ENCODE data around the gene SETBP1. TPM values are rescaled to one million over a fixed set of nuclear protein-coding genes. Genes with fewer than 3 reads are reported as not detected.

SETBP1 gene
- total and polyA plus RNA-seq, 2 of the 13 experiments (the other 11 are each of a cell fraction or from before 2014, with no cell fraction given), result 0.18 to 0.65 TPM

DNA sequence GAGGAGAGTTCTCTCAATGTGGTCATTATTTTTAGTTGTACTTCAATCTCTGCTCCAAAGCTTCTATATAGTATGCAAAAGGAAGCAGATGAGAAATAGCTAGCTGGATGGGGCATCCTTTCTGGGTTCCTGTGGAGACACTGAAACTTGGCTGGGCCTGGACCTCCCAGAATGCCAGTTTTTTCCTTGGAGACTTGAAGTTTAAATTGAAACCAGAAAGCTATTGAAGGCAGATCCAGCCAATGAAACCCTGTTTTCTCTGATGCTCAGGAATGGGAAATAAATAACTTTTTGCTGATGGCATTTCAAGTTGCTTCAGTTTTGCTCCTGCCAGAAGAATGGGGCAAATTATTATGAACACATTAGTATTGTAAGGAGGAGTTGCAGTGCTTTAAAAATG lies 2.9 kb downstream of the SETBP1 start:
- FAIRE-seq, result no peak
- H4K20me1 ChIP-seq (ENCODE audit: insufficient read depth, low read length), result peaks cover 2% of the 10 kb centered on the region
- no peaks in the 10 kb centered on the region for H3K79me2 ChIP-seq (ENCODE audit: insufficient read depth, low read length)
- no peaks in the 10 kb centered on the region for H3K4me1 ChIP-seq (ENCODE audit: insufficient read depth, low read length)
- peaks cover 3 to 29% of the 10 kb centered on the region in 2 experiments; a peak in 4 of 5 replicates for H3K27me3 ChIP-seq (ENCODE audit: control insufficient read depth in 1 of 2, insufficient read depth in 2 of 2, low read length in 2 of 2)
- no peak for ATAC-seq
- CTCF ChIA-PET (ENCODE audit: low intra/inter-chr PET ratio, low total read pairs), result no interaction called here
- H3K27ac ChIP-seq (ENCODE audit: extremely low read length, insufficient read depth, low read length), result no peak overlapping the region
- TF ChIP-seq MXD4 (CRISPR knock-in tag; IDR thresholded peaks at IDR 0.05) (no peak), LCORL (IDR thresholded peaks at IDR 0.05) (no peak), LCORL (CRISPR knock-in tag; IDR thresholded peaks at IDR 0.05) (no peak), NFYB (CRISPR knock-in tag; IDR thresholded peaks at IDR 0.05) (no peak), HMG20A (CRISPR knock-in tag; IDR thresholded peaks at IDR 0.05; ENCODE audit: borderline replicate concordance) (no peak), BRCA1 (CRISPR knock-in tag; IDR thresholded peaks at IDR 0.05) (no peak), SNRNP70 (IDR thresholded peaks at IDR 0.05; ENCODE audit: low read depth, low read length) (no peak)
- TF ChIP-seq, protein P1, sequence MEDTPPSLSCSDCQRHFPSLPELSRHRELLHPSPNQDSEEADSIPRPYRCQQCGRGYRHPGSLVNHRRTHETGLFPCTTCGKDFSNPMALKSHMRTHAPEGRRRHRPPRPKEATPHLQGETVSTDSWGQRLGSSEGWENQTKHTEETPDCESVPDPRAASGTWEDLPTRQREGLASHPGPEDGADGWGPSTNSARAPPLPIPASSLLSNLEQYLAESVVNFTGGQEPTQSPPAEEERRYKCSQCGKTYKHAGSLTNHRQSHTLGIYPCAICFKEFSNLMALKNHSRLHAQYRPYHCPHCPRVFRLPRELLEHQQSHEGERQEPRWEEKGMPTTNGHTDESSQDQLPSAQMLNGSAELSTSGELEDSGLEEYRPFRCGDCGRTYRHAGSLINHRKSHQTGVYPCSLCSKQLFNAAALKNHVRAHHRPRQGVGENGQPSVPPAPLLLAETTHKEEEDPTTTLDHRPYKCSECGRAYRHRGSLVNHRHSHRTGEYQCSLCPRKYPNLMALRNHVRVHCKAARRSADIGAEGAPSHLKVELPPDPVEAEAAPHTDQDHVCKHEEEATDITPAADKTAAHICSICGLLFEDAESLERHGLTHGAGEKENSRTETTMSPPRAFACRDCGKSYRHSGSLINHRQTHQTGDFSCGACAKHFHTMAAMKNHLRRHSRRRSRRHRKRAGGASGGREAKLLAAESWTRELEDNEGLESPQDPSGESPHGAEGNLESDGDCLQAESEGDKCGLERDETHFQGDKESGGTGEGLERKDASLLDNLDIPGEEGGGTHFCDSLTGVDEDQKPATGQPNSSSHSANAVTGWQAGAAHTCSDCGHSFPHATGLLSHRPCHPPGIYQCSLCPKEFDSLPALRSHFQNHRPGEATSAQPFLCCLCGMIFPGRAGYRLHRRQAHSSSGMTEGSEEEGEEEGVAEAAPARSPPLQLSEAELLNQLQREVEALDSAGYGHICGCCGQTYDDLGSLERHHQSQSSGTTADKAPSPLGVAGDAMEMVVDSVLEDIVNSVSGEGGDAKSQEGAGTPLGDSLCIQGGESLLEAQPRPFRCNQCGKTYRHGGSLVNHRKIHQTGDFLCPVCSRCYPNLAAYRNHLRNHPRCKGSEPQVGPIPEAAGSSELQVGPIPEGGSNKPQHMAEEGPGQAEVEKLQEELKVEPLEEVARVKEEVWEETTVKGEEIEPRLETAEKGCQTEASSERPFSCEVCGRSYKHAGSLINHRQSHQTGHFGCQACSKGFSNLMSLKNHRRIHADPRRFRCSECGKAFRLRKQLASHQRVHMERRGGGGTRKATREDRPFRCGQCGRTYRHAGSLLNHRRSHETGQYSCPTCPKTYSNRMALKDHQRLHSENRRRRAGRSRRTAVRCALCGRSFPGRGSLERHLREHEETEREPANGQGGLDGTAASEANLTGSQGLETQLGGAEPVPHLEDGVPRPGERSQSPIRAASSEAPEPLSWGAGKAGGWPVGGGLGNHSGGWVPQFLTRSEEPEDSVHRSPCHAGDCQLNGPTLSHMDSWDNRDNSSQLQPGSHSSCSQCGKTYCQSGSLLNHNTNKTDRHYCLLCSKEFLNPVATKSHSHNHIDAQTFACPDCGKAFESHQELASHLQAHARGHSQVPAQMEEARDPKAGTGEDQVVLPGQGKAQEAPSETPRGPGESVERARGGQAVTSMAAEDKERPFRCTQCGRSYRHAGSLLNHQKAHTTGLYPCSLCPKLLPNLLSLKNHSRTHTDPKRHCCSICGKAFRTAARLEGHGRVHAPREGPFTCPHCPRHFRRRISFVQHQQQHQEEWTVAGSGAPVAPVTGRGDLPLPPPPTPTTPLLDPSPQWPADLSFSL (CRISPR knock-in tag; IDR thresholded peaks at IDR 0.05), result no peak
- no peak overlapping the region for H3K4me2 ChIP-seq (ENCODE audit: low read depth, low read length)
- H3K9ac ChIP-seq (ENCODE audit: insufficient read depth, low read depth, low read length), result no peak overlapping the region
- H3K9me3 ChIP-seq (ENCODE audit: low read length), result no peaks in the 10 kb centered on the region
- no peak for DNase-seq (ENCODE audit: low spot score)
- no peaks in the 10 kb centered on the region for H3K36me3 ChIP-seq (replicated peaks in 1 of 2; ENCODE audit: control insufficient read depth in 1 of 2, insufficient read depth in 2 of 2, low read length in 2 of 2)
- no peak overlapping the region for H3K4me3 ChIP-seq (replicated peaks in 1 of 3; ENCODE audit: insufficient read depth in 1 of 3, low read depth in 2 of 3, low read length in 3 of 3)
- POLR2A ChIA-PET, result no interaction called here
- no peak overlapping the region for H2AFZ ChIP-seq (ENCODE audit: low read length)
- in situ Hi-C loops (cut with HindIII; ENCODE audit: extremely low pct_ligation_motif_present, low pct_unique_long_range_greater_than_20kb) (loop anchor here (25.0 kb wide), 2 partner anchors 104 to 529 kb away; no protein-coding TSS in a partner anchor), intact Hi-C loops (cut with micrococcal nuclease; ENCODE audit: unreplicated experiment) (no loop called here)
- no TSS peak for BruUV-seq (replicated peaks)
